Testis (tissue), 2 donors: ENCODE measurements around the gene PTPRD.
"Not testable (repeated sequence)": the region's sequence is repeated elsewhere in the genome, so short reads cannot be mapped to it uniquely, and the experiment has no call there.

Experiments
- CTCF ChIP-seq, 3 experiments: fragments of 450-650 bp in 2 of 3; fragments of 200-600 bp in 1 of 3; sonication (generic) in 1 of 3; IDR thresholded peaks; one replicate each; pipeline ENCODE4 v1.5.1; 2016 to 2019; ENCODE audit warnings: antibody characterized with exemption in 3 of 3, mild to moderate bottlenecking in 2 of 3, moderate library complexity in 1 of 3
- POLR2A ChIP-seq: fragments of 450-650 bp; IDR thresholded peaks from one replicate; pipeline ENCODE4 v1.6.1; 2017; ENCODE audit warnings: antibody characterized with exemption, mild to moderate bottlenecking, moderate library complexity

GRCh38 chr9:9931464-9931863 lies 681.3 kb downstream of the PTPRD start:
- TF ChIP-seq CTCF (IDR thresholded peaks at IDR 0.05); POLR2A: not testable (repeated sequence)
